Stimulated activated naive CD4-positive, alpha-beta T cell treated with Interleukin-2 at 50 U/mL for 16 hours (primary cell): Measurements from ENCODE around the gene CALY.
A peak's percentile ranks its signal among the peaks of the same experiment; 100 is the strongest.

Source experiments
- DNase-seq: peaks from one replicate; lab custom pipeline; 2025; lab: John Stamatoyannopoulos, UW

The CALY gene

DNA sequence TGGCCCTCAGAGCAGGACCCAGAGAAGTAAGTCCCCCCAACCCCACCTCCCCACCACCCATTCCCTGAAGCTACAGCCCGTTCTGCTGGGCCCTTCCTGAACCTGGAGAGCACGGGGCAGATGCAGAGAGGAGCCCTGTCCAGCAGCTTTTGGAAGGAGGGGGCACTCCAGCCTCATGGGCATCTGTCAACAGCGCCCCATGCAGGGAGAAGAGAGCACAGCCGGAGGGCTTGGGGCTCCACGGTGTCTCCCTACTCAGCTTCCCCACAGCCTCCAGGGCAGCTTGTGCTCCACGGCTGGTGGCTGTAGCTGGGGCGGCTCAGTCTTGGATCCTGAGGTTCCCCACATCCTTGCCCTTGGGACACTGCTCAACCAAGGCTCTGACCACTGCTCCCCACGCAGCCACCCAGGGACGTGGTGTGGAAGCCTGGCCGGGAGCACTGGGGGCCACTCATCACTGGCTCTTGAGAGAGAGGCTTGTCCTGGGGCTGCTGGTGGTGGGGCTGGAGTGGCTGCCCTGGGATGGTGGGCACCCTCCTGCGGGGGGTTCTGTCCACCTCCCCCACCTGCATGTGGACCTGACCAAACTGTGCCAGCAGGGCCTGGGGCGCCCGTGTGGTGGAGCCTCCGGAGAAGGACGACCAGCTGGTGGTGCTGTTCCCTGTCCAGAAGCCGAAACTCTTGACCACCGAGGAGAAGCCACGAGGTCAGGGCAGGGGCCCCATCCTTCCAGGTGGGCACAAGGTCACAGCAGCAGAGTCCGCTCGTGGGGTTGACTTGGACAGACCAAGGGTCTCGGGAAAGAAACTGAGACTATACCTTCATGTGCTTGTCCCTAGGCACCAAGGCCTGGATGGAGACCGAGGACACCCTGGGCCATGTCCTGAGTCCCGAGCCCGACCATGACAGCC lies 15.0 kb upstream of the CALY start:
- no peak for DNase-seq

DNA sequence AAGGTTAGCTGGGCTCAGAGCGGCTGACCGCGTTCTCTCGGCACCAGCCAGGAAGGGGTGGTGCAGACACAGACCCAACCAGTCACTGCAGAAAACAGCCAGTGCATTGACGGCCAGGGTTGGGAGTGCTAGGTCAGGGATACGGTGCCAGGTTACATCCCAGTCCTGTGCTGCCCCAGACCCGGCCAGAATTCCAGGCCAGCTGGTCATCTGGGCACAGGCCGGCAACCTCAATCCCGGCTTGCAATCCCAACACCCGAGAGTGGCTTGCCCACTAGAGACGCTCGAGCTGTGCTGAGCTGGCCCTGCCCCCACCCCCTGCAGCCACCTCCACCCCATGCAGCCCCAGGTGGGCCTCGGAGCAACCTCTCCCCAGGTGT lies 14.2 kb upstream of the CALY start:
- no peak for DNase-seq

DNA sequence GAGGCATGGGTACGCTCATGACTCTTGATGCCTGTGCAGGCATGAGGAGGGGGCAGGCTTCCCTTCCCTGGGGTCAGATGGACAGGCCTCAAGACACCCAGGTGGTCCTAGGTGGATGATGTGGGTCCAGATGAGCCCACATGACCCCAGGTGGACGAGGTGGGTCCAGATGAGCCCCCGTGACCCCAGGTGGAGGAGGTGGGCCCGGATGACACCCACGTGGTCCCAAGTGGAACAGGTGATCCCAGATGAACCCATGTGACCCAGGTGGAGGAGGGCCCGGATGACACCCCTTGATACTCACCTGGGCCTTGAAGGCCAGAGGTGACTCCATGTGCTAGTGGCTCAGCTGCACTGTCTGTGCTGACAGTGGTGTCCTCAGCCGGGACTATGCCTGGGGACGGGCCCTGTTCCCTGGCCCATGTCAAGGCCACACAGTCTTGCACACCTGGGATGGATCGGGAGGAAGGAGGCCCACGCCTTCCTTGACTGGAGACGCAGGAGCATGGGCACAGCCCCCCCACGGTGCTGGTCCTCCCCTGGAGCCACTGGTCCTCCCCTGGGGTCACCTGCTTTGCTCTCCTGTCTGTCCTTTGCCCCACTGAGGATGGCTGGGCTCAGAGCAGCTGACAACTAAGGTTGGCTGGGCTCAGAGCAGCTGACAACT lies 13.7 kb upstream of the CALY start:
- DNase-seq: no peak

DNA sequence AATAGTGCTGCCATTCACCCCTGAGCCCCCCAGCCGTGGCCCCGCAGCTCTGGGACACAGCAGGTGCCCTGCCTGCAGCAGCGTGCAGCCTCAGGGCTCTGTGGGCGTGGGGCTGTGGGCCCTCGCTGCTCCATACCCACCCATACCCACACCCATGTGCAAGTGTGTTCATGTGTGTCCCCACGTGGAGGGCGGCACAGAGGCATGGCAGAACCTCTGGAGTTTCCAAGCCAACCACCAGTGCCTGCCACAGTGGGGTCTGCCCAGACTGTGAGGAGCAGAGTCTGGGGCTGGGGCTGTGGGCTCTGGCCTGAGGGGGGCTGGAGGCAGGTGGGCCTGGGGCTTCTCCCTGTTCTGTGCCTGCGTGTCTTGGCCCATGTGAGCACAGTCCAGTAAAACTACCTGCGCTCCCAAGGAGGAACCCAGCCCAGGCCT lies 12.9 kb upstream of the CALY start:
- DNase-seq: no peak

DNA sequence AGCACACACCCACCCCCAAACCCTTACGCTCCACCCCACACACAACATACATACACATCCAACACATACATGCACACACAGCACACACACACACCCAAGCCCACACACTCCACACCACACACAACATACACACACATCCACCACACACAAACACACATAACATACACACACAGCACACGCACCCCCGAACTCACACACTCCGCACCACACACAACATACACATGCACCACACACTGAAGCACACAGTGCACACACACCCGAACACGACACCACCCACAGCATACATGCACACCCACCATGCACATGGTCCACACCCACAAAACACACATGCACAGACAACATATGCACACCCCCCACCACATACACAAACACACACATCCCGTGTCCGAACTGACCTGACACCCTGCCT lies 12.5 kb upstream of the CALY start:
- no peak for DNase-seq

DNA sequence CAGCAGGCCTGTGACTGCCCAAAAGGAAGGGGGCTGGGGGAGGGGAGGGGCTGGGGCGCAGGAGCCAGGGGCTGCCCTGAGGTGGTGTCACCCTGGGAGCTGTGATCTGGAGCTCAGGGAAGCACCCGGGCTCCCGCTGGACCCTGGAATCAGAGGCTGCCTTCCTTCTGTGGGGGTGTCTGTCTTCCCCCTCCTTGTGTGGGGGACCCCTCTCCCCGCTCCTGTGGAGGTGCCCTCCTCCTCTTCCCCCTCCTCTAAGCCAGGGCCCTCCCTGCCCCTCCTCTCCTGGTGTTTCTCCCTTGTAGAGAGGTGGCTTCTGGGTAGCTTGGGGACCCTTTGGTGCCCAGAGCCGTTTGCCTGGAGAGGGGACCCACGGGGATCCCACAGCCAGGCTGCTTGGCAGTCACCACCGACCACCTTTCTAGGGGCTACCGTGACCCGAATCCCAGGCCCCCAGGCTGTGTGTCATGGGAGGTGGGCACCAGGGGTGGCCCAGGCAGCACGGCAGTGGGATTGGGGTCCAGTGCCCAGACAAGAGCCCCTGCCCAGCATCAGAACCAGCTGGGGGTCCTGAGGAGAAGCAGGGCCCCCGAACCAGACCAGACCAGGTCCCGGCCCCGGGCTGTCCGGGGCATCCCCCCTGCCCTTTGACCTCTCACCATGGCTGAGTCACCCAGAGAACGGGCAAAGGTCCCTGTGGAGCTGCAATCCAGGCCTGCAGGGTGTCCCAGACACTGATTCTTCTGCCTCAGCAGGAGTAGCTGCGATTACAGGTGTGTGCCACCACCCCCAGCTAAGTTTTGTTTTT lies 11.2 kb upstream of the CALY start:
- no peak for DNase-seq

DNA sequence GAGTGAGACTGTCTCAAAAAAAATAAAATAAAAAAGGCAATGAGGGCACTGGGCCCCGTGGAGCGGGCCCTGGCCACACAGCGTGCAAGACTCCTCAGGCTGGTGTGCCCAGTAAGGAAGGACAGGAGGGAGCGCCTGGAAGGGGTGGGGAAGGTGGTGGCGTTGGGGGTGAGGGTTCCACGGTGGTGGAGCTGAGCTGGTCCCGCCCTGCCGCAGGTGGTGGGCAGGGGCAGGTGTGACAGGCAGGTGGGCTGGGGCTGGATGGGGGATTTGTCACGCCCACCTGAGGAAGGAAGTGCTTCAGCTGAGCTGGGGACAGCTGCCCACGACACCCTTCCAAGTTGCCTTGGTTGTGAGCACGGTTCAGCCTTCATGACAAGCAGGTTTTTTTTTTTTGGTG lies 9.7 kb upstream of the CALY start:
- no peak for DNase-seq

DNA sequence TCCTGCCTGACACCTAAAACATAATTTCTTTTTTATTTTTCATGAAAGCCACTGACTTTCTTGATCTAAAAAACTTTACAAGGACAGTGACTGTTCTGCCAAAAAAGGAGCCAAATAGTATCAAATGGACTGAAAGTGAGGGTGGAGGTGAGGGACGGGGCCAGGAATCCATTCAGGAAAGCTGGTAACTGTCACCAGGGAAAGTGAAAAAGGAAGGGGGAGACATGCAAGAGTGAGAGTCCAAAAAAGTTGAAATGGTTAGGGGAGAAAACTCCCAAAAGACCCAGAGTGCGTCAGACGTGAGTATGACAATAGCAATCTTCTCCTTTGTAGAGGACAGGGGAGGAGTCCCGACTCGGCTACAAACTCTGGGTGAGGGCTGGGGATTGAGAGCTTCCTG lies 7.5 kb upstream of the CALY start:
- no peak for DNase-seq

DNA sequence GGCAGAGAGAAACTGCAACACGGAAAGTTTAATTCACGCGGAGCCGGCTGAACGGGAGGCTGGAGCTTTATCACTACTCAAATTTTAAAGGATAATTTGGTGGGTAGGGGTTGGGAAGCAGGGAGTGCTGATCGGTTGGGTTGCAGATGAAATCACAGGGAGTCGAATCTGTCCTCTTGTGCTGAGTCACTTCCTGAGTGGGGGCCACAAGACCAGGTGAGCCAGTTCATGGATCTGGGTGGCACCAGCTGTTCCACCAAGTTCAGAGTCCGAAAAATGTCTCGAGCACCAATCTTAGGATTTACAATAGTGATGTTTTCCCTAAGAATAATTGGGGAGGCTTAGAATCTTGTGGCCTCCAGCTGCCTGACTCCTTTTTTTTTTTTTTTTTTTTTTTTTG lies 6.9 kb upstream of the CALY start:
- DNase-seq: no peak

DNA sequence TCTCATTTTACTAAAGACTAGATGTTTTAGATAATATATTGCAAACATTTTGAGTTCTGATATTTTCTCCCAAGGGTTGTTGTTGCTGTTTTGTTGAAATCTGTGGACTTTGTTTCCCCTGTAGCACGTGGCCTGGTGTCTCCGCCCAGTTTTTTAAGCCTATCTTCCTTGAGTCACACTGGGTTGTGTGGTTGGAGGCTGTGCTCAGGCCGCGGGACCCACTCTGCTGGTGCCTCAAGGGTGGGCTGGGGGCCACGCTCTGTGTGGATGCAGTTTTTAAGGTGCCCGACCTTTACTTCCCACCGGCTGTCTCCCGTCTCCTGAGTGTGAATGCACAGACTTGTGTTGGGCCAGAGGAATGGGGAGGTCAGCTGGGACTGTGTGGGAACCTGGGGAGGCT lies 6.2 kb upstream of the CALY start:
- no peak for DNase-seq

DNA sequence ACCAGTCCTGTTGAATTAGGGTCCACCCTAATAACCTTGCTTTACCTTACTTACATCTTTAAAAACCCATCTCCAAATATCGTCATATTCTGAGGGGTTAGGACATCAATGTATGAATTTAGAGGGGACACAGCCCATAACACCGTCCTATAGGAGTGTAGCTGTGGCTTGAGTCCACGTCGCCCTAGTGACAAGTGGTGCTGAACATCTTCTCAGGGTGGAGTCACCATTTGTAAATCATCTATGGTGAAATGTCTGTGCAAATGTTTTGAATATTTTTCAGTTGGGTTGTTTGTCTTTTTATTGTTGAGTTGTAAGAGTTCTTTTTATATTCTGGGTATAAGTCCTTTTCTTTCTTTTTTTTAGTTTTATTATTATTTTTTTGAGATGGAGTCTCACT lies 5.3 kb upstream of the CALY start:
- no peak for DNase-seq

DNA sequence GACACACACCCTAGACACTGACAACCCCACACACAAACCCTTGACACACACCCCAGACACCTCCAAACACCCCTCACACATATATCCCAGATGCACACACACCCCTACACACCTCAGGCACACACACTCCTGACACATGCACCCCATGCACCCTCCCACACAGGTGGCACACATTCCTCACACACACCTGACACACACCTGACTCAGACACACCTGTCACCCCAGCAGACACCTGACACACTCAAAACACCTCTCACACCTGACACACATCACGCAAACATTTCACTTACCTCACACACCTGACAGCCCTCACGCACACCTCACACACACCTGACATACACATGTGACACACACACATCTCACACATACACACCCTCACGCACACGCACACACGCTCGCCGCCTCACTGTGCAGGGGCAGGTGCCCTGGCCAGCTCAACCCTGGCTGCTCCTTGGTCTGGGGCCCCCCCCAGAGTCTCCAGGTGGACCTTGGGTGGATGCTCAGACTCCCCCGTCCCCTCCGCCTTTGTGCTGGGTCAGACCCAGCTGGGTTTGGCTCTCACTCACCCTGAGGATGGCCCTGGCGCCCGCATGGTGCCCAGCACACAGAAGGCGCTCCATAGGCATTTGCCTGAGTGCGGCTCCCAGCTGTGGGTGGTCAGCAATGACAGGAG lies 3.1 kb upstream of the CALY start:
- DNase-seq: no peak

DNA sequence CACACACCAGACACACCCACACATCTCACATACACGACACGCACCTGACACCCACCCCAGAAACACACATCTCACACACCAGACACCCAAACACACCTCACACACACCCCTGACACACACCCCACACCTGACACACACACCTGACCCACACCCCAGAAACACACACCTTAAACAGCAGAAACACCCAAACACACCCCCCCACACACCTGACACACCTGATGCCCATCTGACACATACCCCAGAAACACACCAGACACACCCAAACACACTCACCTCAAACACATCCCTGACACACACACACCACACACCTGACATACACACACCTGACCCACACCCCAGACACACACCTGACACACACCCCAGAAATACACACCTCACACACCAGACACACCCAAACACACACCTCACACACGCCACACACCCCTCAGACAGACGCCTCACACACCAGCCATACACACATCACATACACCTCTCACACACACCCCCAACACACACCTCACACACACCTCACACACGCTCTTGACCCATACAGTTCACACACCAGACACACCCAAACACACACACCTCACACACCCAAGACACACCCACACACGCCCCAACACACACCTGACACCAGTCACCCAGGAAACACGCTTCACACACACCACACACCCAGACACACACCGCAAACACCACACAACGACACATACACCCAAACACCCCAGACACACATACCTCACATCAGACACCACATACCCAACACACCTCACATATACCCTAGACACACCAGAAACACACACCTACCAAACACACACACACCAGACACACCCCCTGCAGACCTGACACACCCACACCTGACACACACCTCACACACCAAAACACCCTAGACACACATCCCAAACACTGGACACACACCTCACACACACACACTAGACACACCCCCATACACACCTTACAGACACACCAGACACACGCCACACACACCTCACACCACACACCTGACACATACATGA lies 1.7 kb upstream of the CALY start:
- DNase-seq: no peak

DNA sequence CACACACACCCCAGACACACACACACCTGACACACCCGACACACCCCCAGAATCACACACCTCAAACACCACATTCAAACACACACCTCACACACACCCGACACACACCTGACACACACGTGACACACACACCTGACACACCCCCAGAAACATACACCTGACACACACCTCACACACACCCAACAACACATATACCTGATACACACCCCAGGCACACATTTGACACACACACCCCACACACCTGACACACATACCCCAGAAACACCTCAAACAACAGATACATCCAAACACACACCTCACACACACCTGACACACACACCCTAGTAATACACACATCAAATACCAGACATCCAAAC lies 652 bp upstream of the CALY start:
- no peak for DNase-seq

DNA sequence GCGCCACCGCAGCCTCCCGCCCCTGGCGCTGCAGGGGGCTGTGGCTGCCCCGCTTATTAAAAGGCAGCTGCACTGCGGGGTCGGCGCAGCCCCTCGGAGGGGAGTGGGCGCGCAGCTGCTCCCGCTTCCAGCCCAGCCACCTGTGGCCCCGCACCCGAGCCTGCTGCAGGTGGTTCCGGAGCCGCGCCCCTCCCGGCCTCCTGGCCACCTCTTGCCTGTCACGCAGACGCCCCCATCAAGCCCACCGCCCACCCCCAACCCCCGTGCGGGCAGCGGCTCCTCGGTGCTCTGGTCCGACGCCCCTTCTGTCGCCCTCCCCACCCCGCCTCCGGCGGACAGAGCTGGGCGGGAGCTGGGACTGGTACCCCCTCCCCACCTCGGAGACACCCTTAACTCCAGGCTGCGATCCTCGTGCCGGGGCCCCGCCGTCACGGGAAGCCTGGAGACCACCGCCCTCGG lies 549 bp downstream of the CALY start:
- DNase-seq: no peak

DNA sequence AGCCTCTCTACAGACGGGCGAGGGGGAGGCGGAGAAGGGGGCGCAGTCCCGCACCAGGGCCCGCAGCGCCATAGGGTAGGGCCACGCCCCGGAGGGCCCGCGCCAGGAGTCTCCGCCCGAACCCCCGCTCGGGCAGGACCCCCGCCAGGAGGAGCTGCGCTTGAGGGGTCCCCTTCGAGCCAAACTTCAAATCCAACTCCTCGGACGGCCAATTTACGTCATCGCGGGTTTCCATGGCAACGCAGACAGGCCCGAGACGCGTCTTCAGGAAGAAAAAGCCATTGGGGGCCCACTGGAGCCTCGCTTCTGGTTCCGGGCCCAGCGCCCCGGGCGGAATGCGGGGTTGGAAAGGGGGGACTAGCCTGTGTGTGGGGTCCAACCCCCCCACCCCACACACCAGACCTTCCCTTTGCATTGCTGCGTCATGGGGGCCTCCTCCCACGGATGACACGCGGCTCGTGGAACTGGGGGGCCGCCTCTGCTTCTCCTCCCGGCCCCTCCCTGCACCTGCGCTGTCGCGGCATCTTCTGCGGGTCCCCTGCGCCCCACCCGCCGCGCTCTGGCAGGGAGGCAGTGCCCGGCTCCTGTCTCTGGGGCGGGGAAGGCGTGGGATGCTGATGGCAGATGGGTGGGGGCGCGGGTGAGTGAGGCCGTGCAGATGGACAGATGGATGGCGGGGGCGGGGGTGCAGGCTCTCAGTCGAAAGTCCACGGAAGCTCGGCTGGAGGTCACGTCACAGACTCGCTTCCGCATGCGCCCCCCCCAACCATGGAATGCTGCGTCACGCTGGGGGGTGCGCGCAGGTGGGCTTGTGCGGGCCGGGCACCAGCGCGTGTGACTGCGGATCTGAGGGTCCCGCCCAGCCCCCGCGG lies 1.2 kb downstream of the CALY start:
- DNase-seq: peak; percentile 70

DNA sequence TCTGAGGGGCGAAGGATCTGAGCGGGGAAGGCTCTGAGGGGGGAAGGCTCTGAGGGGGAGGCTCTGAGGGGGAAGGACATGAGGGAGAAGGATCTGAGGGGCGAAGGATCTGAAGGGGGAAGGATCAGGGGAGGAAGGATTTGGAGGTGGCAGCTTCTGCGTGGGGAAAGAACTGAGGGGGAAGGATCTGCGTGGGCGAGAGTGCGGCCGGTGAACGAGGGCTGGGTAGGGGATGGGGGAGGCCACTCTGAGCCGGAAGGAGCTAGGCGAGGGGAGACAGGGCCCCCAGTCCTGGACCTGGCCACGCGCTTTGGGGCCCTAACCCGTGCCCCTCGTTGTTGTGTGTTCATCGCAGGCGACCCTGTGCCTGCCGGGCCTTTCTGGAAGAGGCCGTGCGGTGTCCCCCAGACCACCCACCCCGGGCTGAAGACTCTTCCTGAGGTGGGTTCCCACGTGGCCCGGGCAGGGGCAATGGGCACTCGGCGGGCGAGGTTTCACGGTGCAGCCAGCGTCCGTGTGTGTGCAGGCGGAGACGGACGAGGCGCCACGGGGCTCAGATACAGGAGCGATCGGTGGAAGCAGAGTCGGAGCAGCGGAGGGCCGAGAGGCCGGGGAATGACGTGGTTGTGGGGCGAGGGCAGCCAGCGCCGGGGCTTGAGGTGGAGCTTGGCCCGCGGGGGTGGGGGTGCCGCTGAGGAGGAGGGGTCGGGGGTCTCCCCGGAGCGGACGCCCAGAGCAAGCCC lies 2.0 kb downstream of the CALY start:
- DNase-seq: no peak

DNA sequence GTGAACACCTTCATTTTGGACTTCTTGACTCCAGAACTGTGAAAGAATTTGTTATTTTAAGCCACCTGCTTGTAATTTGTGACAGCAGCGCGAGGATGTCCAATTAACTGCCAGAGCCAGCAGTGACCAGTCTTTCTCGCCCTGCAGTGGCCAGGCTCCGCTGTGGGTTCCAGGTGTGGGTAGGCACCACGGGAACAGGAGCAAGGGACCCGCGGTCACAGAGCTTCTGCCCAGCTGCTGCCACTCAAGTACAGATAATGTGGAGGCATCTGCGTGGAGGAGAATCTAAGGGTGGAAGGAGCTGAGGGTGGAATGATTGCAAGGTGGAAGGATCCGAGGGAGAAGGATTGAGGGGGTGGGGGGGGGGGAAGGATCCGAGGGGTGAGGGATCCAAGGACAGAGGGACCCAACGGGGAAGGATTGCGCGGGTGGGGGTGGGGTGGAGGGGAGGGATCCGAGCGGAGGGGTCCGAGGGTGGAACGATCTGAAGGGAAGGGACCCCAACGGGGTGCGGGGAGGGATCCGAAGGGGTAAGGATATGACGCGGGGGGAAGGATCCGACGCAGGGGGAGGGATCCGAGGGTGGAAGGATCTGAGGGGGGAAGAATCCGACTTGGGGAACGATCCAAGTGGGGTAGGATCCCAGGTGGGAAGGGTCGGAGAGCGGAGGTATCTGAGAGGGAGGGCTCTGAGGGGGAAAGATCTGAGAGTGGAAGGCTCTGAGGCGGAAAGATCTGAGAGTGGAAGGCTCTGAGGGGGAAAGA lies 3.6 kb downstream of the CALY start:
- no peak for DNase-seq
